Measurements from ENCODE around the gene CD28. TPM values are rescaled to one million over a fixed set of nuclear protein-coding genes. Genes with fewer than 3 reads are reported as not detected.

The CD28 gene
- total RNA-seq, 2 donors from 2014 or later, result 0.52 TPM; not detected in 1

GRCh38 chr2:203763241-203763937, 57.0 kb downstream of the CD28 start:
- WGBS, 2 donors, result 61 to 71% methylated on average over 1 of the region's 1 CpG
- Histone ChIP-seq H3K9me3 (no peaks in the 10 kb centered on the region), H3K27me3 (no peaks in the 10 kb centered on the region), H3K4me3 (no peak overlapping the region), H3K4me1 (no peaks in the 10 kb centered on the region), H3K27ac (no peak overlapping the region), H3K36me3 (replicated peaks in 1 of 2; ENCODE audit: insufficient read depth in 1 of 2, low read depth in 2 of 2) (no peaks in the 10 kb centered on the region)
- TF ChIP-seq POLR2A (IDR thresholded peaks at IDR 0.05) (no peak), CTCF (IDR thresholded peaks at IDR 0.05) (no peak)
- ATAC-seq (no peak), DNase-seq (no peak)
- intact Hi-C loops (cut with DNase I), result no loop called here

GRCh38 chr2:203763938-203764664, 57.7 kb downstream of the CD28 start:
- no peak for TF ChIP-seq CTCF (IDR thresholded peaks at IDR 0.05)
- TF ChIP-seq POLR2A (IDR thresholded peaks at IDR 0.05), result no peak
- H3K4me1 ChIP-seq, result no peaks in the 10 kb centered on the region
- intact Hi-C loops (cut with DNase I), result no loop called here
- no peaks in the 10 kb centered on the region for H3K9me3 ChIP-seq
- H3K27me3 ChIP-seq, result no peaks in the 10 kb centered on the region
- no peak overlapping the region for H3K4me3 ChIP-seq
- DNase-seq (no peak), ATAC-seq (no peak)
- WGBS, 2 donors, result 74 to 87% methylated on average over 6 to 10 of the region's 10 CpGs
- no peaks in the 10 kb centered on the region for H3K36me3 ChIP-seq (replicated peaks in 1 of 2; ENCODE audit: insufficient read depth in 1 of 2, low read depth in 2 of 2)
- H3K27ac ChIP-seq, result no peak overlapping the region

GRCh38 chr2:203772456-203773165, 66.2 kb downstream of the CD28 start:
- DNase-seq (no peak), ATAC-seq (no peak)
- no peak overlapping the region for H3K4me3 ChIP-seq
- no peaks in the 10 kb centered on the region for H3K36me3 ChIP-seq (replicated peaks in 1 of 2; ENCODE audit: insufficient read depth in 1 of 2, low read depth in 2 of 2)
- H3K27ac ChIP-seq, result no peak overlapping the region
- WGBS, 2 donors, result 74 to 85% methylated on average over 4 of the region's 4 CpGs
- intact Hi-C loops (cut with DNase I), result no loop called here
- H3K4me1 ChIP-seq, result no peaks in the 10 kb centered on the region
- H3K9me3 ChIP-seq, result no peaks in the 10 kb centered on the region
- TF ChIP-seq CTCF (IDR thresholded peaks at IDR 0.05) (no peak), POLR2A (IDR thresholded peaks at IDR 0.05) (no peak)
- no peaks in the 10 kb centered on the region for H3K27me3 ChIP-seq

GRCh38 chr2:203774760-203775159, 68.3 kb downstream of the CD28 start:
- Histone ChIP-seq H3K36me3 (replicated peaks in 1 of 2; ENCODE audit: insufficient read depth in 1 of 2, low read depth in 2 of 2) (no peaks in the 10 kb centered on the region), H3K27ac (no peak overlapping the region), H3K27me3 (no peaks in the 10 kb centered on the region), H3K9me3 (no peaks in the 10 kb centered on the region), H3K4me3 (no peak overlapping the region), H3K4me1 (no peaks in the 10 kb centered on the region)
- WGBS, 2 donors, result 74 to 75% methylated on average over 9 of the region's 9 CpGs
- DNase-seq (no peak), ATAC-seq (no peak)
- TF ChIP-seq CTCF (IDR thresholded peaks at IDR 0.05), result no peak
- TF ChIP-seq POLR2A (IDR thresholded peaks at IDR 0.05), result no peak
- intact Hi-C loops (cut with DNase I), result no loop called here
